Endothelial cell (in vitro differentiated cells): ENCODE data around the gene PLCD1. TPM values are rescaled to one million over a fixed set of nuclear protein-coding genes. Genes with fewer than 3 reads are reported as not detected.
A peak's percentile ranks its signal among the peaks of the same experiment; 100 is the strongest.

ENCODE experiments used
- DNase-seq: peaks from one replicate; pipeline ENCODE4 v3.0.0; 2021; ENCODE audit warnings: low spot score
- H3K27ac Mint-ChIP-seq: one replicate; pipeline ENCODE4 v1.8.0; 2021; ENCODE audit warnings: mixed read lengths, inconsistent platforms; ENCODE audit not compliant: unreplicated experiment
- H3K27me3 Mint-ChIP-seq: one replicate; pipeline ENCODE4 v1.8.0; 2021; ENCODE audit warnings: mild to moderate bottlenecking, moderate library complexity, mixed read lengths, inconsistent platforms; ENCODE audit not compliant: unreplicated experiment
- H3K36me3 Mint-ChIP-seq: one replicate; pipeline ENCODE4 v1.8.0; 2021; ENCODE audit warnings: mild to moderate bottlenecking, low read depth, mixed read lengths, inconsistent platforms; ENCODE audit not compliant: unreplicated experiment
- H3K4me1 Mint-ChIP-seq: one replicate; pipeline ENCODE4 v1.8.0; 2021; ENCODE audit warnings: mild to moderate bottlenecking, mixed read lengths, inconsistent platforms; ENCODE audit not compliant: unreplicated experiment
- H3K4me3 Mint-ChIP-seq: one replicate; pipeline ENCODE4 v1.8.0; 2021; ENCODE audit warnings: mild to moderate bottlenecking, mixed read lengths, inconsistent platforms; ENCODE audit not compliant: unreplicated experiment
- H3K9me3 Mint-ChIP-seq: one replicate; pipeline ENCODE4 v1.8.0; 2021; ENCODE audit warnings: mixed read lengths, inconsistent platforms; ENCODE audit not compliant: unreplicated experiment
- total RNA-seq: library from RNA; stranded (reverse); fragmentation: NEBNext Ultra II Directional; extraction: Animal tissue kit (Norgen Biotek cat#: 25700); gene quantifications from one replicate; pipeline ENCODE4 v1.2.1, GENCODE V29; 2021; ENCODE audit not compliant: unreplicated experiment
- TF ChIP-seq, protein P1 (sequence below): fragments of 200-600 bp; sonication (generic); IDR thresholded peaks from one replicate; pipeline ENCODE4 v1.5.0; 2021; ENCODE audit warnings: antibody characterized with exemption; ENCODE audit not compliant: unreplicated experiment

PLCD1 gene
- total RNA-seq, 1 donor from 2014 or later, result 22.4 TPM

DNA sequence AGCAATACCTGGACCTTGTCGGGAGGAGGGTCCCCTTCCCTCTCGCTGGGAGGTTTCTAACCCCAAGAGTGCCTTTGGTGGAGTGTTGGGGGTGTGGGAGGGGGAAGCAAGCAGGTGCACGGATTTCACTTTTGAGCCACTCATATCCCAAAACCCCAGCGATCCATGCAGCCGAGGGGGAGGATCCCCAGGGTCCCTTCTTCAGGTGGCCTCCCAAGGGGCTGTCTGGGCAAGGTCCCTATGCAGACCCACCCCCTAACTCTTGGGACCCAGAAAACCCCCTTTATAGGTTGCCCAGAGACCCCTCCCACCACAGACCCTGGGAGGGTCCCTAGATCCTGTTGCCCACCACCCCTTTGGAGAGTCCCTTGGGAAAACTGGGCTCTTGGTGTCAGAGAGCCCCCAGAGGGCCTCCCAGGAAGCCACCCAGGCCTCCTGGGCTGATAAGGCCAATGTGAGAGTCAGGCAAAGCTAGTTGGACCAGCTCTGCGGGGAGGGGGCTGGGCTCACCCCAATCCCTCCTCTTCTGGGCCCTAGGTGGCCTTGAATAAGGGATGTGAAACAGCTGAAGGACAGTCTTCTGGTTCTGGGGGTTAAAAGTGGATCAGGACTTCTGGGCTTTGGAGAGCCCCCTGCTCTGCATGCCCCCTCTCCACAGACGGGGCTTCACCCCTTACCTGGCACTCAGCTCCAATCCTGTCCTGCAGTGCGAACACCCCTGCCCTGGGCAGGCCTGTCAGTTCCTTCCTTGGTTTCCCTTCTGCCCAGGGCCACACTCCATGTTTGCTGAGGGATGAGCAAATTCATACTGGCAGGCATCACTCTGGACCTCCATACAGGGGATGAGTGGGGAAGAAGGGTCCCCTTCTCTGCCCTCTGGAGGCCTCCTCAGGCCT is 932 bp upstream of the PLCD1 start:
- Mint-ChIP-seq H3K9me3 (no peaks in the 10 kb centered on the region), H3K27ac (no peak overlapping the region), H3K4me3 (peak overlapping the region; percentile 37), H3K36me3 (peaks cover 3% of the 10 kb centered on the region), H3K4me1 (no peaks in the 10 kb centered on the region), H3K27me3 (peaks cover 30% of the 10 kb centered on the region)
- DNase-seq, result no peak
- TF ChIP-seq, protein P1, sequence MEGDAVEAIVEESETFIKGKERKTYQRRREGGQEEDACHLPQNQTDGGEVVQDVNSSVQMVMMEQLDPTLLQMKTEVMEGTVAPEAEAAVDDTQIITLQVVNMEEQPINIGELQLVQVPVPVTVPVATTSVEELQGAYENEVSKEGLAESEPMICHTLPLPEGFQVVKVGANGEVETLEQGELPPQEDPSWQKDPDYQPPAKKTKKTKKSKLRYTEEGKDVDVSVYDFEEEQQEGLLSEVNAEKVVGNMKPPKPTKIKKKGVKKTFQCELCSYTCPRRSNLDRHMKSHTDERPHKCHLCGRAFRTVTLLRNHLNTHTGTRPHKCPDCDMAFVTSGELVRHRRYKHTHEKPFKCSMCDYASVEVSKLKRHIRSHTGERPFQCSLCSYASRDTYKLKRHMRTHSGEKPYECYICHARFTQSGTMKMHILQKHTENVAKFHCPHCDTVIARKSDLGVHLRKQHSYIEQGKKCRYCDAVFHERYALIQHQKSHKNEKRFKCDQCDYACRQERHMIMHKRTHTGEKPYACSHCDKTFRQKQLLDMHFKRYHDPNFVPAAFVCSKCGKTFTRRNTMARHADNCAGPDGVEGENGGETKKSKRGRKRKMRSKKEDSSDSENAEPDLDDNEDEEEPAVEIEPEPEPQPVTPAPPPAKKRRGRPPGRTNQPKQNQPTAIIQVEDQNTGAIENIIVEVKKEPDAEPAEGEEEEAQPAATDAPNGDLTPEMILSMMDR, result no peak

GRCh38 chr3:38028621-38029361 is 651 bp downstream of the PLCD1 start:
- Mint-ChIP-seq H3K4me1 (peaks cover 1% of the 10 kb centered on the region), H3K9me3 (no peaks in the 10 kb centered on the region), H3K27me3 (peaks cover 37% of the 10 kb centered on the region), H3K27ac (no peak overlapping the region), H3K36me3 (peaks cover 5% of the 10 kb centered on the region), H3K4me3 (peak overlapping the region; percentile 87)
- TF ChIP-seq, protein P1, result no peak
- DNase-seq, result no peak

GRCh38 chr3:38027466-38028465 is 1.7 kb downstream of the PLCD1 start:
- no peak for DNase-seq
- Mint-ChIP-seq H3K27me3 (peaks cover 43% of the 10 kb centered on the region), H3K27ac (no peak overlapping the region), H3K4me3 (peak overlapping the region; percentile 87), H3K9me3 (no peaks in the 10 kb centered on the region), H3K36me3 (peaks cover 7% of the 10 kb centered on the region), H3K4me1 (peaks cover 4% of the 10 kb centered on the region)
- TF ChIP-seq, protein P1, result no peak

GRCh38 chr3:38026856-38027255 is 2.6 kb downstream of the PLCD1 start:
- Mint-ChIP-seq H3K27me3 (peaks cover 43% of the 10 kb centered on the region), H3K4me3 (no peak overlapping the region)

More at GRCh38 chr3:38026856-38027255, 2.6 kb downstream of the PLCD1 start:
- Mint-ChIP-seq H3K36me3 (peaks cover 7% of the 10 kb centered on the region), H3K27ac (no peak overlapping the region), H3K9me3 (no peaks in the 10 kb centered on the region), H3K4me1 (peaks cover 4% of the 10 kb centered on the region)
- TF ChIP-seq, protein P1, result no peak
- DNase-seq, result no peak
